Amygdala (tissue), 56 donors: ENCODE results near the gene NBPF12.
"Not testable (repeated sequence)": the region's sequence is repeated elsewhere in the genome, so short reads cannot be mapped to it uniquely, and the experiment has no call there.

Experiments used
- DNase-seq, 56 donors: peaks; one replicate each; lab custom pipeline; 2025; lab: John Stamatoyannopoulos, UW

Gene NBPF12

GRCh38 chr1:146938242-146938902, at the start of gene NBPF12:
Gene NBPF12 (plus strand): TSS chr1:146938324. CDS start chr1:146960144, 21,820 bp downstream.
- peak in 49 of 56 donors; percentile 22 to 84 (median 63) for DNase-seq

- not testable (repeated sequence) for DNase-seq
Observed at GRCh38 chr1:146891355-146891754, 46.8 kb upstream of the NBPF12 start.

GRCh38 chr1:146892331-146892730, 45.8 kb upstream of the NBPF12 start:
- not testable (repeated sequence) for DNase-seq

- DNase-seq: not testable (repeated sequence)
Observed at GRCh38 chr1:146907565-146908261, 30.4 kb upstream of the NBPF12 start.

- not testable (repeated sequence) for DNase-seq
Observed at GRCh38 chr1:146912975-146913374, 25.1 kb upstream of the NBPF12 start.

GRCh38 chr1:146920811-146921210, 17.3 kb upstream of the NBPF12 start:
- not testable (repeated sequence) for DNase-seq

- DNase-seq: not testable (repeated sequence)
Observed at GRCh38 chr1:146922614-146923013, 15.5 kb upstream of the NBPF12 start.

GRCh38 chr1:146924106-146924505, 14.0 kb upstream of the NBPF12 start:
- DNase-seq: peak in 1 of 56 donors; percentile 1

- not testable (repeated sequence) for DNase-seq
Observed at GRCh38 chr1:146926413-146926812, 11.7 kb upstream of the NBPF12 start.

- DNase-seq: not testable (repeated sequence)
Observed at GRCh38 chr1:146930225-146930624, 7.9 kb upstream of the NBPF12 start.

- not testable (repeated sequence) for DNase-seq
Observed at GRCh38 chr1:146934390-146935223, 3.5 kb upstream of the NBPF12 start.

GRCh38 chr1:146937462-146937861, 662 bp upstream of the NBPF12 start:
- not testable (repeated sequence) for DNase-seq

- peak in 10 of 56 donors; percentile 0 to 37 (median 8) for DNase-seq
Observed at GRCh38 chr1:146938927-146939786, 1.0 kb downstream of the NBPF12 start.

- not testable (repeated sequence) for DNase-seq
Observed at GRCh38 chr1:146940293-146940692, 2.2 kb downstream of the NBPF12 start.

- not testable (repeated sequence) for DNase-seq
Observed at GRCh38 chr1:146943342-146943886, 5.3 kb downstream of the NBPF12 start.

- DNase-seq: not testable (repeated sequence)
Observed at GRCh38 chr1:146948127-146948526, 10.0 kb downstream of the NBPF12 start.

- not testable (repeated sequence) for DNase-seq
Observed at GRCh38 chr1:146964340-146964739, 26.2 kb downstream of the NBPF12 start.

GRCh38 chr1:146966351-146966750, 28.2 kb downstream of the NBPF12 start:
- DNase-seq: peak in 1 of 56 donors; percentile 4

GRCh38 chr1:146970656-146971055, 32.5 kb downstream of the NBPF12 start:
- not testable (repeated sequence) for DNase-seq
